ENCODE measurements around the gene ULBP1.
"Not testable (repeated sequence)": the region's sequence is repeated elsewhere in the genome, so short reads cannot be mapped to it uniquely, and the experiment has no call there.

Gene ULBP1

GRCh38 chr6:149975400-149975799 lies 11.7 kb downstream of the ULBP1 start:
- Mint-ChIP-seq H3K4me1 (no peaks in the 10 kb centered on the region), H3K27ac (peak overlapping the region; percentile 18), H3K36me3 (no peaks in the 10 kb centered on the region), H3K27me3 (peaks cover 39% of the 10 kb centered on the region), H3K9me3 (no peaks in the 10 kb centered on the region), H3K4me3 (no peak overlapping the region)

- Mint-ChIP-seq H3K27ac (no peak overlapping the region), H3K36me3 (no peaks in the 10 kb centered on the region), H3K4me3 (no peak overlapping the region)
Observed at GRCh38 chr6:149977221-149977620, 13.5 kb downstream of the ULBP1 start.

DNA sequence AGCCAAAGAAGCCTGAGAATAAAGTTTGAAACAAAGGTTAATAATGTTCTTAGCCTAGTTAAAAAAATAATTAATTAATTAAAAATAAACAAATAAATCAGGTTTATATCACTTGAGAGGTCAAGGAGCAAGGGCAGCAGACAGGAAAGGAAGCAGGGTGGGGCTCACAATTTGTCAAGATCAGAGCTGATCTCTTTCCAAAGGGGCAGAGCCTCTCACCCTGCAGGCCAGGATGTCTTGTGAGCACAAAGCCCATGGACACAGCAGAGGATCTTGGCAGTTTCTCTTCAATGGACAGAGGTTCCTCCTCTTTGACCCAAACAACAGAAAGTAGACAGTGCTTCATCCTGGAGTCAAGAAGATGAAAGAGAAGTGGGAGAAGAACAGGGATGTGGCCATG lies 14.9 kb downstream of the ULBP1 start:
- H3K4me1 Mint-ChIP-seq, result no peaks in the 10 kb centered on the region
- H3K27me3 Mint-ChIP-seq, result peaks cover 43% of the 10 kb centered on the region
- H3K4me3 Mint-ChIP-seq, result no peak overlapping the region
- no peaks in the 10 kb centered on the region for H3K9me3 Mint-ChIP-seq
- no peaks in the 10 kb centered on the region for H3K36me3 Mint-ChIP-seq
- H3K27ac Mint-ChIP-seq, result no peak overlapping the region

More at GRCh38 chr6:149977221-149977620, 13.5 kb downstream of the ULBP1 start:
- Mint-ChIP-seq H3K4me1 (no peaks in the 10 kb centered on the region), H3K9me3 (no peaks in the 10 kb centered on the region), H3K27me3 (peaks cover 41% of the 10 kb centered on the region)

- Mint-ChIP-seq H3K27ac (peak overlapping the region; percentile 9), H3K4me3 (no peak overlapping the region), H3K4me1 (no peaks in the 10 kb centered on the region), H3K27me3 (peaks cover 40% of the 10 kb centered on the region), H3K36me3 (no peaks in the 10 kb centered on the region), H3K9me3 (no peaks in the 10 kb centered on the region)
Observed at GRCh38 chr6:149979293-149979692, 15.6 kb downstream of the ULBP1 start.

DNA sequence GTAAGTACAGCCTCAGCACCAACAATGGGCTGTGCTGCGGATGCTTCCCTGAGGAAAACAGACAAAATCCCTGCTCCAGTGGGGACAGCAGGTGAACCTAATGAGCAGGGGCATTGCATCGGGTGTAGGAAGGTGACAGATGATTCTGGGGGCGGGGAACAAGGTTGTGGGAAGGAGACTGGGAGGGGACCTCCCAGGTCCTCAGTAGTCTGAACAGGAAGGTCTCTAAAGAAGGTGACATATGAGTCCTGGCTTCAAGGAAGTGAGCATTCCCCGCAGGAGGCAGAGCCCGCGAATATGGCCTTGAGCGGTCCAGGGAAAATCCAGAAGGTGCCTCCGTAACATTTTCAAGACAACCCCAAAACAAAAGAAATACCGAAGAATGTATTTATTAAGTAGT lies 19.4 kb downstream of the ULBP1 start:
- no peak overlapping the region for H3K27ac Mint-ChIP-seq
- H3K27me3 Mint-ChIP-seq, result peaks cover 59% of the 10 kb centered on the region
- no peaks in the 10 kb centered on the region for H3K4me1 Mint-ChIP-seq
- H3K36me3 Mint-ChIP-seq, result peaks cover 2% of the 10 kb centered on the region
- H3K9me3 Mint-ChIP-seq, result peaks cover 5% of the 10 kb centered on the region
- H3K4me3 Mint-ChIP-seq, result no peak overlapping the region

DNA sequence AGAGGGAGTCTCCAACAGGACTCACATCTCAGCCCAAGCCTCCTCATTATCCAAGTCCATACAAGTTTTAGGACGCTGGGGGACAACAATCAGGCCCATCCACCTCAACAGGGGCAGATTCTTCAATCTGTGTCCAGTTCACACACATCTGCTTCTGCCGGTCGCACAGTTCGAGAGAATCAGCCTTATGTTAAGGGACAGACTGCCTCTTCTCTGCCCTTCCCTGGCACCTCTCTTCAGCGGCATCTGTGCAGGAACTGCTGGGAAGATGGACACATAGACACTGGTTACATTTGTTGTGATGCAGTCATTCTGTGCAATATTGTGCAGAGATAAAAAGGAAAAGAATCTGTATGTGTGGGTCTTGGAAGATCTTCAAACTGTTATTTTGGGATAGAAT lies 21.0 kb downstream of the ULBP1 start:
- H3K36me3 Mint-ChIP-seq, result peaks cover 3% of the 10 kb centered on the region
- H3K4me1 Mint-ChIP-seq, result peaks cover 4% of the 10 kb centered on the region
- peaks cover 63% of the 10 kb centered on the region for H3K27me3 Mint-ChIP-seq
- H3K4me3 Mint-ChIP-seq, result no peak overlapping the region
- peaks cover 8% of the 10 kb centered on the region for H3K9me3 Mint-ChIP-seq
- H3K27ac Mint-ChIP-seq, result no peak overlapping the region

GRCh38 chr6:149985481-149985937 lies 21.8 kb downstream of the ULBP1 start:
- Mint-ChIP-seq H3K9me3 (peaks cover 8% of the 10 kb centered on the region), H3K4me1 (peaks cover 12% of the 10 kb centered on the region), H3K27ac (no peak overlapping the region), H3K4me3 (no peak overlapping the region), H3K36me3 (peaks cover 3% of the 10 kb centered on the region), H3K27me3 (peaks cover 67% of the 10 kb centered on the region)

DNA sequence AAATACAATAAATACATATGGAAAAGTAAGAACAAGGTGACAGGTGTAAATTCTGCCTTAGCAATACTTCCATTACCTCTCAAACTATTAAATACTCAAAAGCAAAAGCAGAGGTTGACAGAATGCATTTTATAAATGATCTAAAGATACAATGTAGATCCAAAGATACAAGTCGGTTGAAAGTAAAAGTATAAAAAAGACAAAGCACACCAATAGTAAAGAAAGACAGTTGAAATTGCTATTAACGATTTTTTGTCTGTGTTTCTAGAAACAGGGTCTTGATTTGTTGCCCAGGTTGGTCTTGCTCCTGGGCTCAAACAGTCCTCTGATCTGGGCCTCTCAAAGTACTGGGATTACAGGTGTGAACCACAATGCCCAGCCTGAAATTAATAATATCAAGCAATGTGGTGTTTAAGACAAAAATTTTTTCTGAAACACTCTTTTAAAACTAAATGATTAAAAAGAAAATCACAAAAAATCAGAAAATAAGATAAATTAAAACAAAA lies 23.9 kb downstream of the ULBP1 start:
- peaks cover 24% of the 10 kb centered on the region for H3K4me1 Mint-ChIP-seq
- H3K9me3 Mint-ChIP-seq, result peaks cover 8% of the 10 kb centered on the region
- H3K4me3 Mint-ChIP-seq, result no peak overlapping the region
- H3K27ac Mint-ChIP-seq, result no peak overlapping the region
- H3K36me3 Mint-ChIP-seq, result peaks cover 3% of the 10 kb centered on the region
- H3K27me3 Mint-ChIP-seq, result peaks cover 72% of the 10 kb centered on the region

DNA sequence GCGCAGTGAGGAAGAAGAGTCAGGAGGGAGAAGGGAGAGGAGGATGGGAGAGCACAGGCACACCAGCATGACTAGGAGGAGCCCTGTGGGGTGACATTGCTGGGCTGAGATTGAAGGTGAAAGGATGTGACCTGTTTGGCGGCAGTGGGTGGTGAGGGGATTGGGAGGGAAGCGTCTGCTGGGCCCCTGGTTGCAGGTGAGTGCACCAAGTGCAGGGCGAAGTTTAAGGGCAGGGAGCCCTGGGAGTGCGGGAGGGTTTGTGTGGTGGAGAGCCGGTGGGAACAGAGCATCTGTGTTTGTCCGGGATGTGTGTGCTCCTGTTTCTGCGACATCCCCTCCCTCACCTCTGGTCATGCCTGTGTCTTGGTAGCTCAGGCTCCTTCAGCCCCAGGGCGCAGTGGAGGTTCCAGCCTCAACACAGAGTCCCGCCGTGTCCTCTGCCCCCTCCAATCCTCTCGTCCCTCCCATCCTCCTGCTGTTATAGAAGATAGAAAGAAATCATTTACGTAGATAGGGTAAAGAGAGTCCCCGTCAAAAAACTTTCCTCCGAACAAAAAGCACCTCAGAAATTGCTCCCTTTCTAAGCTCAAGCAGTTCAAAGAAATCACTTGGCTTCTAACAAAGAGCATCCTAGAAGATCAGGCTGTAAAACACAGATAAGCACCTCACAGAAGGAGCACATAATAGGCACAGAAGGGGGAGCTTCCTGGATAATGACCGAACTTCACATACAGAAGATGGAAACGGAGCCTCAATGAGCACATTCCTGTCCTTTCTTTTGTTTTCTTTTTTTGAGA lies 25.0 kb downstream of the ULBP1 start:
- peaks cover 76% of the 10 kb centered on the region for H3K27me3 Mint-ChIP-seq
- H3K4me1 Mint-ChIP-seq, result peaks cover 24% of the 10 kb centered on the region

GRCh38 chr6:149990212-149990660 lies 26.5 kb downstream of the ULBP1 start:
- H3K4me1 Mint-ChIP-seq, result peaks cover 24% of the 10 kb centered on the region
- H3K27ac Mint-ChIP-seq, result no peak overlapping the region
- peaks cover 3% of the 10 kb centered on the region for H3K36me3 Mint-ChIP-seq
- peaks cover 79% of the 10 kb centered on the region for H3K27me3 Mint-ChIP-seq
- peaks cover 8% of the 10 kb centered on the region for H3K9me3 Mint-ChIP-seq
- peak overlapping the region; percentile 81 for H3K4me3 Mint-ChIP-seq

More for the DNA sequence above, 25.0 kb downstream of the ULBP1 start:
- no peak overlapping the region for H3K27ac Mint-ChIP-seq
- peaks cover 8% of the 10 kb centered on the region for H3K9me3 Mint-ChIP-seq
- H3K36me3 Mint-ChIP-seq, result peaks cover 3% of the 10 kb centered on the region
- peak overlapping the region; percentile 24 for H3K4me3 Mint-ChIP-seq

DNA sequence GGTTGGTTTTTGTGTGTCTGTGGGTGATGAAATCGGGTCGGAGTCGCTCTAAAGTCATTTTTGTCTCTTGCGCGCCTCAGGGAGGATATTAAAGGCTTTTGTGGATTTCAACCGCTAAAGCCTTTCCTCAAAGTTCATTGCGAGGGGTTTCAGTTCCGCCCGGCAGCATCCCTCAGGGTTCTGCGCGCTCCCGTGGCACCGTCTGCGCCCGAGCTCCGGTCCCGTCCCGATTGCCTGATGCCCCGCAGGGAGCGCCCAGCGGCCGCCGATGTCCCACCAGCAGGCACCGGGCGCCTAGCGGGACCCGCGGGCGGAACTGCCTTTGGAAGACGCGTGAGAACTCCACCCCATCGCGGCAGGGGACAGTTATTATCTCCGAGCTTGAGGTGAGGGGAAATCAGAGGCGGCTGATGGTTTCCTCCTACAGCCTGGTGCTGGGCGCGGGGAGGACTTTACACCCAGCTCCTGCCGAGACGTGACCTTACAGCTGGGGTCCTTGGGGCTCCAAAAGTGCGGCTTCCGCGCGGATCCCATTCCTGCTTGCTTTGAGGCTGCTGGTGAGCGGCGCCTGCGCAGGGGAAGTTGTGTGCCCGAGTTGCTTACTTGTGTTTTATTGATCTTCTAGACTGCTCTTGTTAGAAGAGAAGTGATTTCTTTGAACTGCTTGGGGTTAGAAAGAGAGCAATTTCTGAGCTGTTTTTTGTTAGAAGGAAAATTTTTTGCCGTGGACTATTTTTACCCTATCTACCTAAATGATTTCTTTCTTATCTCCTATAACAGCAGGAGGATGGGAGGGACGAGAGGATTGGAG lies 27.1 kb downstream of the ULBP1 start:
- Mint-ChIP-seq H3K9me3 (peaks cover 8% of the 10 kb centered on the region), H3K4me3 (peak overlapping the region; percentile 81), H3K27me3 (peaks cover 80% of the 10 kb centered on the region), H3K27ac (no peak overlapping the region), H3K36me3 (peaks cover 3% of the 10 kb centered on the region), H3K4me1 (peaks cover 24% of the 10 kb centered on the region)

GRCh38 chr6:149991472-149991795 lies 27.7 kb downstream of the ULBP1 start:
- H3K36me3 Mint-ChIP-seq, H3K27ac Mint-ChIP-seq, H3K9me3 Mint-ChIP-seq: not testable (repeated sequence)
- peaks cover 77% of the 10 kb centered on the region for H3K27me3 Mint-ChIP-seq
- peaks cover 24% of the 10 kb centered on the region for H3K4me1 Mint-ChIP-seq
- H3K4me3 Mint-ChIP-seq, result peak overlapping the region; percentile 81

GRCh38 chr6:149991838-149992237 lies 28.1 kb downstream of the ULBP1 start:
- Mint-ChIP-seq H3K27me3 (peaks cover 76% of the 10 kb centered on the region), H3K36me3 (peaks cover 3% of the 10 kb centered on the region), H3K9me3 (peaks cover 8% of the 10 kb centered on the region), H3K4me3 (no peak overlapping the region), H3K4me1 (peaks cover 24% of the 10 kb centered on the region), H3K27ac (no peak overlapping the region)

GRCh38 chr6:149995235-149995750 lies 31.6 kb downstream of the ULBP1 start:
- Mint-ChIP-seq H3K4me1 (peaks cover 15% of the 10 kb centered on the region), H3K36me3 (no peaks in the 10 kb centered on the region), H3K27me3 (peaks cover 48% of the 10 kb centered on the region), H3K9me3 (no peaks in the 10 kb centered on the region), H3K27ac (no peak overlapping the region), H3K4me3 (no peak overlapping the region)

DNA sequence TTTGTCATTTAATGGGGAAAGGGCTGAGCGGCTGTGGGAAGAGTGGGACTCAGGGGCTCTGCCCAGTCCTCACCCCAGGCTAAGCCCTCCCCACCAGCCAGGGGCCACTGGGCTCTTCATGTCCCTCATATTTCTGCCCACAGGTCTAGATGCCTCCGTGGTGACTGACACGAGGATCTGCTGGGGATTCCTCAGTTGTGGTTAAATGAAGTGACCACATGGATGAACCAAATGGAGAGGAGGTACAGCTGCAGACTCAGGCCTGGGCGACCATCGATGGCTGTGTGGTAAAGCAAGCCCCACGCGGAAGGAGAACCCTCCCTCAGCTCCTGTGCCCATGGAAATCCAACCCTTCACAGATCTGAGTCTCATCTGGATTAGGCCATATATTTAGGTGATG lies 32.2 kb downstream of the ULBP1 start:
- Mint-ChIP-seq H3K36me3 (no peaks in the 10 kb centered on the region), H3K4me1 (peaks cover 16% of the 10 kb centered on the region), H3K27ac (no peak overlapping the region), H3K4me3 (no peak overlapping the region), H3K9me3 (no peaks in the 10 kb centered on the region), H3K27me3 (peaks cover 44% of the 10 kb centered on the region)

DNA sequence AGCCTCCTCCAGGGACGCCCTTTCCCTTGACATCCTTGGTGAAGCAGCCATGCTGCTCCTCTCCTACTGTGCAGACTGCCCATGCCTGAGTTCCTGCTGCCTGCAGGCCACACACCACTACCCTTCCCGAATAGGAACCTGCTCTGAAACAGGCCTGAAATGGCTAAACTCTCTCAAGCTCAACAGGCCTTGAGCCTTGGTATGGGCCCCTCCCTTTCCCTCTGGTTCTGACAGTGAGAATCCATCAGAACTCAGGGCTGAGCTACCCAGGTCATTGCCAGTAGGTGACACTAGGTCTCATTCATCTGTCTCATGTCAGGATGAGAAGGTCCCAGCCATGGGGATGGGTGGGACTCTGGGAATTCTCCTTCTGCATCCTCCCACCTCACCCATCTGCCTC lies 35.9 kb downstream of the ULBP1 start:
- Mint-ChIP-seq H3K27me3 (peaks cover 17% of the 10 kb centered on the region), H3K27ac (no peak overlapping the region), H3K4me3 (no peak overlapping the region), H3K9me3 (no peaks in the 10 kb centered on the region), H3K4me1 (peaks cover 32% of the 10 kb centered on the region), H3K36me3 (no peaks in the 10 kb centered on the region)
